ENCODE results near the gene CARD19. TPM values are rescaled to one million over a fixed set of nuclear protein-coding genes. Genes with fewer than 3 reads are reported as not detected.

CARD19 gene, protein sequence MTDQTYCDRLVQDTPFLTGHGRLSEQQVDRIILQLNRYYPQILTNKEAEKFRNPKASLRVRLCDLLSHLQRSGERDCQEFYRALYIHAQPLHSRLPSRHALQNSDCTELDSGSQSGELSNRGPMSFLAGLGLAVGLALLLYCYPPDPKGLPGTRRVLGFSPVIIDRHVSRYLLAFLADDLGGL
- total RNA-seq, result 27.6 and 31.9 TPM in 2 replicates
- 14.6 TPM for total RNA-seq (2013)
- polyA plus RNA-seq, result 58.7 and 63.4 TPM in 2 replicates
- 26.7 and 34.6 TPM in 2 replicates for polyA minus RNA-seq

DNA sequence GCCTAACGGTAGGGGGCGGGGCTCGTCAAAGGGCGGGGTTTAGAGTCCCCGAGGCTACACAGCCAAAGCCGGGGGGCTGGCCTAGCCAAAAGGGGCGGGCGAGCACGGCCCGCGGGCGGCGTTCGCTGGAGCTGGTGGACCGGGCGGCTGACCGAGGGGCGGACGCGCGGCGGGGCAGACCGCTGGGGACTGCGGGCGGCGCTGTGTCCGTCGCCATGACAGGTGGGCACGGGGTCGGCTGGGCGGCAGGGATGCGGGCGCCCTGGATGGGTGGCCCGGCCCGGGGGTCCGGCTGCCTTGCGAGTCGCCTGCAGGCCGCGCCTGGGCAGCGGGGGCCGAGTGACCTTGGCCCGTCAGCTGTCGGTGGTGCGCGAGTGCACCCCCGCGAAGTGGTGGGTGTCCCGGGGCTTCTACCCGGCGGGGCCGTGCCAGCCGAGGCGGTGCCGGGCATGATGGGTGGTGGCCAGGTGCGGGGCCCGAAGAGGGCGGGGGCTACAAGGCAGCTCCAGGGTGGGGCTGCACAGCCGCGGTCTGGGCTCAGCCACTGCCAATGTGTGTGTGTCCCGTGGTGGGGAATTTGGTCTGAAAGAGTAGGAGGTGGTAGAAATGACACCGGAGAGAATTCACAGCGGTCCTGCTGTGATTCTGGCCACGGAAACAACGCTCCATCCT is at the start of gene CARD19:
Gene CARD19, plus strand, starts transcription at position 87 of the 672 bp plus-strand sequence. Its CDS starts 129 bp downstream, at position 216.
- peak within 1 kb of the TSS; percentile 87 for H3K4me3 Mint-ChIP-seq
- peaks cover 62 to 75% of the 10 kb centered on the region in 2 donors for H3K4me1 ChIP-seq (ENCODE audit: control insufficient read depth in 2 of 2, insufficient read depth in 2 of 2, low read length in 2 of 2)
- H3K4me1 Mint-ChIP-seq, result peaks cover 72% of the 10 kb centered on the region
- ChIA-PET CTCF (interaction anchor here (1.0 to 4.7 kb wide), 4 partner anchors 10 to 92 kb away, joined by 5 to 25 read pairs (median 6); no protein-coding TSS in a partner anchor), POLR2A (interaction anchor here (0.7 to 3.3 kb wide), 7 partner anchors 11 to 1070 kb away, joined by 4 to 36 read pairs (median 8); no protein-coding TSS in a partner anchor)
- no peak for ATAC-seq (ENCODE audit: low read depth)
- no peaks in the 10 kb centered on the region for H3K36me3 ChIP-seq (replicated peaks in 1 of 2; ENCODE audit: control extremely low read depth in 1 of 2, control insufficient read depth in 1 of 2, extremely low read depth in 1 of 2, insufficient read depth in 2 of 2, low read length in 1 of 2)
- peaks cover 0 to 10% (median 0%) of the 10 kb centered on the region in 3 donors for H3K9me3 ChIP-seq (ENCODE audit: control extremely low read depth in 1 of 3, control insufficient read depth in 2 of 3, insufficient read depth in 1 of 3, low read length in 2 of 3)
- intact Hi-C loops (cut with micrococcal nuclease), result loop anchor here (1.0 to 10.0 kb wide), 7 partner anchors 68 to 981 kb away; partner anchors contain the start of genes FAM120AOS, SPTLC1 and ZNF484
- peak within 1 kb of the TSS; percentile 82 for H2AFZ ChIP-seq (ENCODE audit: insufficient read depth, low read depth, low read length, poor library complexity, severe bottlenecking)
- peak within 1 kb of the TSS; percentile 97 to 98 for H3K27ac ChIP-seq (ENCODE audit: low read length in 2 of 2)
- peaks cover 9% of the 10 kb centered on the region for H4K20me1 ChIP-seq (ENCODE audit: control insufficient read depth, insufficient read depth, low read length, poor library complexity, severe bottlenecking)
- peak within 1 kb of the TSS; percentile 51 to 82 (median 75) for H3K4me3 ChIP-seq (ENCODE audit: control extremely low read depth in 1 of 5, extremely low read depth in 1 of 5, insufficient read depth in 1 of 5, low read depth in 2 of 5, low read length in 4 of 5)
- no peaks in the 10 kb centered on the region for H3K27me3 ChIP-seq (replicated peaks in 1 of 4; ENCODE audit: control extremely low read depth in 1 of 4, control insufficient read depth in 3 of 4, insufficient read depth in 4 of 4, low read length in 3 of 4)
- H3K4me2 ChIP-seq (replicated peaks; ENCODE audit: low read depth, low read length, poor library complexity, severe bottlenecking), result peak within 1 kb of the TSS; percentile 90
- peaks cover 26% of the 10 kb centered on the region for H3K79me2 ChIP-seq (ENCODE audit: control insufficient read depth, insufficient read depth, low read length)
- H3K27me3 Mint-ChIP-seq, result no peaks in the 10 kb centered on the region
- DNase-seq, result no peak
- TF ChIP-seq CTCF (IDR thresholded peaks at IDR 0.05), result no peak
- no peak for TF ChIP-seq EZH2 (IDR thresholded peaks at IDR 0.05; ENCODE audit: borderline replicate concordance, insufficient read depth, low read depth, low read length, poor library complexity, severe bottlenecking)
- WGBS (ENCODE audit: insufficient coverage), result under 1% methylated on average over 59 of the region's 65 CpGs
- H3K27ac Mint-ChIP-seq, result peak within 1 kb of the TSS; percentile 95
- peak within 1 kb of the TSS; percentile 86 for H3K9ac ChIP-seq (ENCODE audit: low read length)
- peaks cover under 1% of the 10 kb centered on the region for H3K9me3 Mint-ChIP-seq (ENCODE audit: insufficient read depth)
